RWPE1 (cell line): ENCODE data around the gene MRPS25.

Source experiments
- CTCF ChIA-PET: fragments of 350-600 bp; sonication (Branson Sonifier 250); formaldehyde crosslinking; extraction: SDS; loops from one replicate; lab custom pipeline; 2021; lab: Yijun Ruan, JAX
- POLR2A ChIA-PET: fragments of 400-600 bp; formaldehyde crosslinking; extraction: SDS; loops from one replicate; lab custom pipeline; 2020; ENCODE audit warnings: antibody characterized with exemption; ENCODE audit not compliant: low non-redundant PET; lab: Yijun Ruan, JAX
- DNase-seq: peaks from one replicate; pipeline ENCODE4 v3.0.0; 2012; ENCODE audit warnings: low spot score
- H3K27ac ChIP-seq: fragments of 450-650 bp; 2 replicates; pipeline ENCODE4 v1.5.1; 2017
- CTCF ChIP-seq: fragments of 450-650 bp; conservative IDR thresholded peaks from 2 replicates; pipeline ENCODE4 v1.5.1; 2017; ENCODE audit warnings: low read depth, mild to moderate bottlenecking

Gene MRPS25

GRCh38 chr3:15063656-15064286 lies 1.3 kb downstream of the MRPS25 start:
- ChIA-PET CTCF (no interaction called here), POLR2A (interaction anchor here (0.6 kb wide), 1 partner anchor 22 kb away, joined by 3 read pairs; no protein-coding TSS in a partner anchor)
- H3K27ac ChIP-seq = peak overlapping the region; percentile 78
- DNase-seq = no peak
- no peak for TF ChIP-seq CTCF

GRCh38 chr3:15063238-15063637 lies 1.9 kb downstream of the MRPS25 start:
- DNase-seq = no peak
- H3K27ac ChIP-seq = peak overlapping the region; percentile 78
- POLR2A ChIA-PET = no interaction called here
- CTCF ChIA-PET = no interaction called here
- no peak for TF ChIP-seq CTCF

GRCh38 chr3:15060029-15060428 lies 5.1 kb downstream of the MRPS25 start:
- no peak overlapping the region; the same call in 1 of the 2 replicates for H3K27ac ChIP-seq
- no peak for TF ChIP-seq CTCF
- POLR2A ChIA-PET = no interaction called here
- CTCF ChIA-PET = no interaction called here
- no peak for DNase-seq

- ChIA-PET POLR2A (no interaction called here), CTCF (interaction anchor here (0.8 kb wide), 1 partner anchor 409 kb away, joined by 3 read pairs; no protein-coding TSS in a partner anchor)
- TF ChIP-seq CTCF = no peak
- H3K27ac ChIP-seq = peak overlapping the region; percentile 3; the same call in 1 of the 2 replicates
- DNase-seq = no peak
Measured at GRCh38 chr3:15056676-15057404, 8.3 kb downstream of the MRPS25 start.

GRCh38 chr3:15055019-15055557 lies 10.0 kb downstream of the MRPS25 start:
- ChIA-PET CTCF (no interaction called here), POLR2A (no interaction called here)
- no peak for DNase-seq
- no peak overlapping the region for H3K27ac ChIP-seq
- TF ChIP-seq CTCF = no peak

- no peak overlapping the region for H3K27ac ChIP-seq
- no peak for TF ChIP-seq CTCF
- POLR2A ChIA-PET = no interaction called here
Measured at GRCh38 chr3:15053541-15053940, 11.6 kb downstream of the MRPS25 start.

More at GRCh38 chr3:15053541-15053940, 11.6 kb downstream of the MRPS25 start:
- DNase-seq = no peak
- CTCF ChIA-PET = interaction anchor here (0.7 to 1.1 kb wide), 2 partner anchors 10 to 1882 kb away, joined by 4 to 5 read pairs; no protein-coding TSS in a partner anchor
